ENCODE measurements around the gene APOL5. TPM values are rescaled to one million over a fixed set of nuclear protein-coding genes. Genes with fewer than 3 reads are reported as not detected.

APOL5 gene
- total and polyA plus RNA-seq, 9 of the 15 experiments (the other 6 are each of a cell fraction or from before 2014, with no cell fraction given): not detected

DNA sequence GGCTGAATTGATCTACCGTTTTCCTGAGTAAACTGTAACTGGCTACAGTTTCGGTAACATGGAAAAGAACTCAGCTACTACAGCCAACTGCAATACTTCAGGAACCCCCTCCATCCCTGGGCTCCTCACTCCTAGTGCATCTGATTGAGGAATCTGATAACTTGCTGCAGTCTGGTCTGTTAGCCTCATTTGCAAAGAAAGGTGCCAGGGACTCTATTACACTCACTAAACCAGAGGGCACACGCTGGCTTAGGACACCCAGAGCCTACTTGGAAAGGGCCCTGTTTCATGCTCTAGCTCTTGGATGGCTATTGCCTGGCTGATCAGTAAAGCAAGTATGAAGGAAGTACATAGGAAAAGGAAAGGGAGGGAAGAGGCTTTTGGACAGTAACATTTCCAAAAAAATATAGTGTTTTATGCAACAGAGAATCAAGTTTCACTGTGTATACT lies 22.3 kb downstream of the APOL5 start:
- H3K27ac ChIP-seq (ENCODE audit: extremely low read depth, low read depth, low read length): no peak overlapping the region
- in situ Hi-C loops (cut with MboI): no loop called here
- no peaks in the 10 kb centered on the region for H3K27me3 ChIP-seq (ENCODE audit: control insufficient read depth in 2 of 2, insufficient read depth in 2 of 2, low read length in 2 of 2)
- H3K9ac ChIP-seq (ENCODE audit: insufficient read depth in 1 of 2, low read depth in 2 of 2, low read length in 2 of 2): no peak overlapping the region
- 0 out of 3 replicates have a peak, but pooled peaks cover 4% of the 10 kb centered on the region for H3K36me3 ChIP-seq (ENCODE audit: control insufficient read depth, insufficient read depth, low read length)
- TF ChIP-seq ZNF146 (CRISPR knock-in tag; IDR thresholded peaks at IDR 0.05; ENCODE audit: unreplicated experiment) (no peak), CHD1 (IDR thresholded peaks at IDR 0.05; ENCODE audit: low read length) (no peak), EGR1 (conservative IDR thresholded peaks at IDR 0.05) (no peak), FOXJ3 (CRISPR knock-in tag; IDR thresholded peaks at IDR 0.05) (no peak), ZNF561 (CRISPR knock-in tag; conservative IDR thresholded peaks at IDR 0.05) (no peak), ZNF507 (tag; conservative IDR thresholded peaks at IDR 0.05) (no peak), GTF2E2 (tag; IDR thresholded peaks at IDR 0.05) (no peak), STAT5B (CRISPR knock-in tag; IDR thresholded peaks at IDR 0.05) (no peak), MAFF (IDR thresholded peaks at IDR 0.05; ENCODE audit: low read length) (no peak), NONO (IDR thresholded peaks at IDR 0.05; ENCODE audit: low read depth in 2 of 2, low read length in 1 of 2) (no peak), ZSCAN29 (IDR thresholded peaks at IDR 0.05) (no peak), ELF4 (CRISPR knock-in tag; IDR thresholded peaks at IDR 0.05) (no peak), ZNF224 (CRISPR knock-in tag; IDR thresholded peaks at IDR 0.05) (no peak)
- TF ChIP-seq, protein P1, sequence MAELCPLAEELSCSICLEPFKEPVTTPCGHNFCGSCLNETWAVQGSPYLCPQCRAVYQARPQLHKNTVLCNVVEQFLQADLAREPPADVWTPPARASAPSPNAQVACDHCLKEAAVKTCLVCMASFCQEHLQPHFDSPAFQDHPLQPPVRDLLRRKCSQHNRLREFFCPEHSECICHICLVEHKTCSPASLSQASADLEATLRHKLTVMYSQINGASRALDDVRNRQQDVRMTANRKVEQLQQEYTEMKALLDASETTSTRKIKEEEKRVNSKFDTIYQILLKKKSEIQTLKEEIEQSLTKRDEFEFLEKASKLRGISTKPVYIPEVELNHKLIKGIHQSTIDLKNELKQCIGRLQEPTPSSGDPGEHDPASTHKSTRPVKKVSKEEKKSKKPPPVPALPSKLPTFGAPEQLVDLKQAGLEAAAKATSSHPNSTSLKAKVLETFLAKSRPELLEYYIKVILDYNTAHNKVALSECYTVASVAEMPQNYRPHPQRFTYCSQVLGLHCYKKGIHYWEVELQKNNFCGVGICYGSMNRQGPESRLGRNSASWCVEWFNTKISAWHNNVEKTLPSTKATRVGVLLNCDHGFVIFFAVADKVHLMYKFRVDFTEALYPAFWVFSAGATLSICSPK (IDR thresholded peaks at IDR 0.05; ENCODE audit: borderline replicate concordance): no peak
- TF ChIP-seq, protein P2, sequence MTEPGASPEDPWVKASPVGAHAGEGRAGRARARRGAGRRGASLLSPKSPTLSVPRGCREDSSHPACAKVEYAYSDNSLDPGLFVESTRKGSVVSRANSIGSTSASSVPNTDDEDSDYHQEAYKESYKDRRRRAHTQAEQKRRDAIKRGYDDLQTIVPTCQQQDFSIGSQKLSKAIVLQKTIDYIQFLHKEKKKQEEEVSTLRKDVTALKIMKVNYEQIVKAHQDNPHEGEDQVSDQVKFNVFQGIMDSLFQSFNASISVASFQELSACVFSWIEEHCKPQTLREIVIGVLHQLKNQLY (CRISPR knock-in tag; conservative IDR thresholded peaks at IDR 0.05): no peak
- H3K4me1 ChIP-seq (replicated peaks in 1 of 2; ENCODE audit: control insufficient read depth in 2 of 2, insufficient read depth in 2 of 2, low read length in 2 of 2): peaks cover 3 to 30% of the 10 kb centered on the region in 2 experiments; a peak in 4 of 5 replicates
- WGBS (ENCODE audit: insufficient coverage, low coverage, missing lambda C conversion rate): 58% methylated on average over 3 of the region's 3 CpGs
- H3K9me3 ChIP-seq (replicated peaks; ENCODE audit: control insufficient read depth, insufficient read depth, low read depth, low read length): no peaks in the 10 kb centered on the region
- POLR2A ChIA-PET: no interaction called here
- no peaks in the 10 kb centered on the region for H3K79me2 ChIP-seq (ENCODE audit: control insufficient read depth, insufficient read depth, low read length)
- CTCF ChIA-PET (ENCODE audit: low intra/inter-chr PET ratio): no interaction called here
- no peaks in the 10 kb centered on the region for H4K20me1 ChIP-seq (replicated peaks; ENCODE audit: control insufficient read depth, insufficient read depth, low read length)
- H2AFZ ChIP-seq (ENCODE audit: low read depth, low read length): no peak overlapping the region
- DNase-seq (ENCODE audit: extremely low read depth in 1 of 4, low spot score in 3 of 4) (no peak), ATAC-seq (no peak), FAIRE-seq (no peak)
- BruUV-seq (replicated peaks): no TSS peak
- H3K4me2 ChIP-seq (ENCODE audit: insufficient read depth, low read length): no peak overlapping the region
- H3K4me3 ChIP-seq: no peak overlapping the region
- peaks cover 3% of the 10 kb centered on the region for H3K9me1 ChIP-seq (ENCODE audit: control insufficient read depth, insufficient read depth, low read length)
- intact Hi-C loops (cut with micrococcal nuclease): no loop called here
